ENCODE data around the gene LRRIQ1.

The LRRIQ1 gene

GRCh38 chr12:85017133-85017532 is 19.0 kb upstream of the LRRIQ1 start:
- H3K27ac Mint-ChIP-seq = no peak overlapping the region

GRCh38 chr12:85017618-85018017 is 18.5 kb upstream of the LRRIQ1 start:
- Mint-ChIP-seq H3K36me3 (ENCODE audit: low read depth) (no peaks in the 10 kb centered on the region), H3K9me3 (no peaks in the 10 kb centered on the region), H3K4me3 (no peak overlapping the region), H3K27me3 (no peaks in the 10 kb centered on the region), H3K4me1 (ENCODE audit: low read depth) (no peaks in the 10 kb centered on the region), H3K27ac (no peak overlapping the region)
- no peak for DNase-seq

More at GRCh38 chr12:85017133-85017532, 19.0 kb upstream of the LRRIQ1 start:
- no peaks in the 10 kb centered on the region for H3K36me3 Mint-ChIP-seq (ENCODE audit: low read depth)
- no peaks in the 10 kb centered on the region for H3K9me3 Mint-ChIP-seq
- H3K27me3 Mint-ChIP-seq = no peaks in the 10 kb centered on the region
- H3K4me3 Mint-ChIP-seq = no peak overlapping the region
- DNase-seq = no peak
- H3K4me1 Mint-ChIP-seq (ENCODE audit: low read depth) = no peaks in the 10 kb centered on the region

DNA sequence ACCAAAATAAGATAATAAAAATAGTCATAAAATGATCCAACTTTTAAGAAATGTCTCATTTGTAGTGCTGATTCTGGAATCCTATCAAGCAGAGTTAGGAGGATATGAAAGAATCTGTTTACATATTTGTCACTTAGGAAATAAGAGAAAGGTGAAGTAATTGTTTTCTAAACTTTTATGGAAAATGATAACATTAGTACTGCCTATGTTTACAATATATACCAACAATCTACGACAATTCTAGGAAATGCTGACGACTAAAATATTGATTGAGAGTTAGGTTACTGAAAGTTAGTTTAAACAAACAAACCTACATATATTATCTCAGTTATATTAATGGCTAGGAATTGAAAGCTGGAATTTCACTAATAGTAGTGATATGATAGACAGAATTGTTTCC is 18.1 kb upstream of the LRRIQ1 start:
- DNase-seq = no peak
- no peak overlapping the region for H3K27ac Mint-ChIP-seq
- no peaks in the 10 kb centered on the region for H3K4me1 Mint-ChIP-seq (ENCODE audit: low read depth)
- H3K36me3 Mint-ChIP-seq (ENCODE audit: low read depth) = no peaks in the 10 kb centered on the region
- no peak overlapping the region for H3K4me3 Mint-ChIP-seq
- H3K9me3 Mint-ChIP-seq = no peaks in the 10 kb centered on the region
- no peaks in the 10 kb centered on the region for H3K27me3 Mint-ChIP-seq

GRCh38 chr12:85029456-85029855 is 6.7 kb upstream of the LRRIQ1 start:
- Mint-ChIP-seq H3K27me3 (peaks cover 7% of the 10 kb centered on the region), H3K36me3 (ENCODE audit: low read depth) (no peaks in the 10 kb centered on the region), H3K27ac (no peak overlapping the region), H3K9me3 (no peaks in the 10 kb centered on the region), H3K4me3 (no peak overlapping the region), H3K4me1 (ENCODE audit: low read depth) (no peaks in the 10 kb centered on the region)
- no peak for DNase-seq

DNA sequence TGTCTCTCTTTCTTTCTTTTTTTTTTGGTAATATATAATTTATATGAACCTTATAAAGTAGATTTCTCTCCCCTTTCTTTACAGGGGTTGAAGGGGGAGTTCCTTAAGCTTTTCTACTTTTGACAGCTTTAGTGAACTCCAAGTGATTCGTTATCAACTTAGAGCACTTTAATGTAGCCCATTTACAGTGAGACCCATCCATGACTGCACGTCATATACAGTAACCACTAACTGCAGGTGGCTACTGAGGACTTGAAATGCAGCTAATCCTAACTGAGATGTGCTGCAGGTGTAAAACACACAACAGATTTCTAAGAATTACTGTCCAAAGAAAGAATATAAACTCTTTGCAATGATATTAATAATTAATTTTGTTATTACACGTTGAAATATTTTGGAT is 582 bp downstream of the LRRIQ1 start:
- DNase-seq = no peak
- no peaks in the 10 kb centered on the region for H3K9me3 Mint-ChIP-seq
- H3K27ac Mint-ChIP-seq = no peak overlapping the region
- H3K27me3 Mint-ChIP-seq = peaks cover 18% of the 10 kb centered on the region
- no peaks in the 10 kb centered on the region for H3K36me3 Mint-ChIP-seq (ENCODE audit: low read depth)
- peak overlapping the region; percentile 70 for H3K4me3 Mint-ChIP-seq
- peaks cover 6% of the 10 kb centered on the region for H3K4me1 Mint-ChIP-seq (ENCODE audit: low read depth)

DNA sequence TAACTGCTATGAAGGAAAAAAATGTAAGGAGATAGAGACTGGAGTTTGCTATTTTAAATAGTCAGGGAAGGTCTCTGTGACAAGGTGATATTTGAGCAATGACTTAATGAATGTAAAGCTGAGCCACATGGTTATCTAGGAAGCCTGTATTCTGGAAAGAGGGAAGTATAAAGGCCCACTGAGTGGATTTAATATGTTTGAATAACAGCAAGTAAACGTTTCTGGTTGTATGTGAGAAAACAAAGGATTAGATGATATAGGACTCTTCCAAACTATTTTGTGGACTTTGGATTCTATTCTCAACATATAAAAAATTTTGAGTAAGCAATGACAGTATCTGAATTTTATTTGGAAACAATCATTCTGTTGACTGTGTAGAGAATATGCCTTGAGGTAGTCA is 5.2 kb downstream of the LRRIQ1 start:
- peaks cover 1% of the 10 kb centered on the region for H3K4me1 Mint-ChIP-seq (ENCODE audit: low read depth)
- no peaks in the 10 kb centered on the region for H3K36me3 Mint-ChIP-seq (ENCODE audit: low read depth)
- no peak overlapping the region for H3K4me3 Mint-ChIP-seq
- no peak for DNase-seq
- peaks cover 4% of the 10 kb centered on the region for H3K27me3 Mint-ChIP-seq
- no peak overlapping the region for H3K27ac Mint-ChIP-seq
- no peaks in the 10 kb centered on the region for H3K9me3 Mint-ChIP-seq

DNA sequence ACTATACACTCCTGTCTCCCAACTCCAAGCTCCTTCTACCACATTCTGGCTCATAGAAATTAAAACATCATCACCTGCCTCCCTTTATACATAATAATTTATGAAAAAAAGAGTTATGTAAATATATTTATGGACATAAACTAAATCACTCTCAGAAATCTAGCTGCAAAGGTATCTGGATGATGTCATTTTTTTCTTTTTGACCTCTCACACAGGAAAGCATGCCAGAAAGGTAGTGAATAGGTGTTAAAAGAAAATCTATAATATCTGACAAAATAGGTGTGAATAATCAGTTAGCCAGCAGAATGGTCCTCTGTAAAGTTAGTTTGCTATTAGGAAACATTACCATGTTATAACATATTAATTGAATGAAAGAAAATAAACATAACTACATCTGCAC is 7.7 kb downstream of the LRRIQ1 start:
- no peaks in the 10 kb centered on the region for H3K27me3 Mint-ChIP-seq
- no peaks in the 10 kb centered on the region for H3K36me3 Mint-ChIP-seq (ENCODE audit: low read depth)
- no peak overlapping the region for H3K4me3 Mint-ChIP-seq
- DNase-seq = no peak
- H3K9me3 Mint-ChIP-seq = no peaks in the 10 kb centered on the region
- no peak overlapping the region for H3K27ac Mint-ChIP-seq
- H3K4me1 Mint-ChIP-seq (ENCODE audit: low read depth) = no peaks in the 10 kb centered on the region

GRCh38 chr12:85057370-85057963 is 21.3 kb downstream of the LRRIQ1 start:
- Mint-ChIP-seq H3K27me3 (no peaks in the 10 kb centered on the region), H3K4me3 (no peak overlapping the region), H3K9me3 (no peaks in the 10 kb centered on the region), H3K36me3 (ENCODE audit: low read depth) (no peaks in the 10 kb centered on the region), H3K4me1 (ENCODE audit: low read depth) (no peaks in the 10 kb centered on the region), H3K27ac (no peak overlapping the region)
- no peak for DNase-seq

GRCh38 chr12:85058339-85058738 is 22.2 kb downstream of the LRRIQ1 start:
- Mint-ChIP-seq H3K36me3 (ENCODE audit: low read depth) (no peaks in the 10 kb centered on the region), H3K4me1 (ENCODE audit: low read depth) (no peaks in the 10 kb centered on the region), H3K27me3 (no peaks in the 10 kb centered on the region), H3K4me3 (no peak overlapping the region), H3K9me3 (no peaks in the 10 kb centered on the region), H3K27ac (no peak overlapping the region)
- DNase-seq = no peak

DNA sequence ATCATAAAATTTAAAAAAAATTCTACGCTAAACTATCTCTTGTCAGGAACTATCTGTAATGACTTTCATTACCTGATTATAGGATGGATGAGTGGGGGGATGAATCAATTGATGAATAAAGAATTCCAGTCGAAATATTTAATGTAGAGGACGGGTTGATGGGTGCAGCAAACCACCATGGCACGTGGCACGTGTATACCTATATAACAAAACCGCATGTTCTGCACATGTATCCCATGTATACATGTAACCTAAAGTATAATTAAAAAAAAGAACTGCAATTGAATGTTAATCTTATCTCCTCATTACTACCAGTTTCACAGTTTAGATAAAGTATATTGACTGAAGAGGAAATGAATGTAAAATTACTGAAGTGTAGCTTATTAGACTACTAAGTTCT is 23.4 kb downstream of the LRRIQ1 start:
- H3K9me3 Mint-ChIP-seq = no peaks in the 10 kb centered on the region
- DNase-seq = no peak
- H3K27ac Mint-ChIP-seq = no peak overlapping the region
- H3K4me3 Mint-ChIP-seq = no peak overlapping the region
- H3K4me1 Mint-ChIP-seq (ENCODE audit: low read depth) = no peaks in the 10 kb centered on the region
- H3K36me3 Mint-ChIP-seq (ENCODE audit: low read depth) = no peaks in the 10 kb centered on the region
- H3K27me3 Mint-ChIP-seq = no peaks in the 10 kb centered on the region

DNA sequence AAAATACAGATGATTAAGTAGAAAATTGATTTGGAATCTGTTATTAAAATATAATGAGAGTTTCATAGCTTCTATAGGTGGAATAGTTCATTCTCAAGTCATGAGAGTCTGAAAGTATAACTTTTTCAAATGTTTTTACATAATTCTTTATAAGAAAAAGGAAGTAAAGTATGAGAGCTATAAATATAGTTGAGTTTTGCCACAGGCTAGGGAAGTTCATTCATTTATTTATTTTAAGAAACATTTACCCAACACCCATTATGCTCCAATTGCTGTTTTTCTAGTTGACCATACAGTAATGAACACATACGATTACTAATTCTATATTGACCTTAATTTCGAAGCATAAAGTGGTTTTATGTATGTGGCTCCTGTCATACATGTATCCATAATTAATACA is 24.8 kb downstream of the LRRIQ1 start:
- DNase-seq = no peak
- H3K36me3 Mint-ChIP-seq (ENCODE audit: low read depth) = no peaks in the 10 kb centered on the region
- H3K4me1 Mint-ChIP-seq (ENCODE audit: low read depth) = no peaks in the 10 kb centered on the region
- H3K27ac Mint-ChIP-seq = no peak overlapping the region
- no peaks in the 10 kb centered on the region for H3K9me3 Mint-ChIP-seq
- H3K4me3 Mint-ChIP-seq = no peak overlapping the region
- no peaks in the 10 kb centered on the region for H3K27me3 Mint-ChIP-seq

DNA sequence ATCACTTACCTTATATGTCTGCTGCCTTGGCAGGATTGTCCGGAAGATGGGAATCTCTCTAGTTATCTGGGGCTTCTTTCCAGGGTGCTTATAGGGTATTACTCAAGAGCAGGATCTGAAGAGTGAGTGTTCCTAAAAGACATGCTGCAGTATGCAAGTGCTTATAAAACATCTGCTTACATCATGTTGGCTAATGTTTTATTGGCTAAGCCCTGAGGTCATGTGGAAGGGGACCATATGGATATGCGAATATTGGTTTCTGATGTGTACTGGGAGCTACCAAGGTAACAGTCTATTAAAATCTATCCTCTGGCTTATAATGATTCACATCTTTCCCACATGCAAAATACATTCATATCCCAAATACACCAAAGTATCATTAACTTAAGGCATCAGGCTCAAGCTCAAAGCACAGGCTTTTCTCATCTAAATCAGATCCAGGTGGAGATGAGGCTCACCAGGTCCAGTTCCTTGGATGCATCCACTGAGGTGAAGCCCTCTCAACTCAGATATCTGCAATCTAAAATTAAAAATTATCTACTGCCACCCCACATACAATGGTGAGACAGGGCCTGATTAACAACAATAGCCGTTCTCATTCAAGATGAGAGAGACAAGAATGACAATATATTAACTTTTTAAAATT is 29.8 kb downstream of the LRRIQ1 start:
- H3K27me3 Mint-ChIP-seq = no peaks in the 10 kb centered on the region
- H3K4me3 Mint-ChIP-seq = no peak overlapping the region
- H3K27ac Mint-ChIP-seq = no peak overlapping the region
- no peaks in the 10 kb centered on the region for H3K9me3 Mint-ChIP-seq
- no peak for DNase-seq
- no peaks in the 10 kb centered on the region for H3K36me3 Mint-ChIP-seq (ENCODE audit: low read depth)
- H3K4me1 Mint-ChIP-seq (ENCODE audit: low read depth) = no peaks in the 10 kb centered on the region

- H3K27ac Mint-ChIP-seq = no peak overlapping the region
- no peaks in the 10 kb centered on the region for H3K9me3 Mint-ChIP-seq
- H3K4me3 Mint-ChIP-seq = no peak overlapping the region
Measured at GRCh38 chr12:85072826-85073225, 36.7 kb downstream of the LRRIQ1 start.

GRCh38 chr12:85076688-85077430 is 40.7 kb downstream of the LRRIQ1 start:
- no peaks in the 10 kb centered on the region for H3K4me1 Mint-ChIP-seq (ENCODE audit: low read depth)
- no peaks in the 10 kb centered on the region for H3K27me3 Mint-ChIP-seq
- DNase-seq = no peak
- no peak overlapping the region for H3K4me3 Mint-ChIP-seq
- no peaks in the 10 kb centered on the region for H3K9me3 Mint-ChIP-seq
- H3K27ac Mint-ChIP-seq = no peak overlapping the region
- H3K36me3 Mint-ChIP-seq (ENCODE audit: low read depth) = no peaks in the 10 kb centered on the region

More at GRCh38 chr12:85072826-85073225, 36.7 kb downstream of the LRRIQ1 start:
- Mint-ChIP-seq H3K4me1 (ENCODE audit: low read depth) (no peaks in the 10 kb centered on the region), H3K27me3 (no peaks in the 10 kb centered on the region), H3K36me3 (ENCODE audit: low read depth) (no peaks in the 10 kb centered on the region)
- DNase-seq = no peak

DNA sequence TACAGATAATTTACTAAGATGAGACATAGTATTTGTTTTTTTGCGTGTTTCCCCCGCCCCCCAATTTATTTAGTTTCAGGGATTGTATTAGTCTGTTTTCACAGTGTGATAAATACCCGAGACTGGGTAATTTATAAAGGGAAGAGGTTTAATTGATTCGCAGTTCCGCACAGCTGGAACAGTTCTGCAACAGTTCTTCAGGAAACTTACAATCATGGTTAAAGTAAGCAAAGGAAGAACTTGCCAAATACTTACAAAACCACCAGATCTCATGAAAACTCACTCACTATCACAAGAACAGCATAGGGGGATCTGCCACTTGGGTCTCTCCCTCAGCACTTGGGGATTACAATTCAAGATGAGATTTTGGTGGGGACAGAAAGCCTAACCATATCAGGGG is 48.9 kb downstream of the LRRIQ1 start:
- Mint-ChIP-seq H3K4me1 (ENCODE audit: low read depth) (no peaks in the 10 kb centered on the region), H3K4me3 (no peak overlapping the region), H3K27ac (no peak overlapping the region), H3K36me3 (ENCODE audit: low read depth) (no peaks in the 10 kb centered on the region), H3K9me3 (peaks cover 4% of the 10 kb centered on the region), H3K27me3 (no peaks in the 10 kb centered on the region)
- DNase-seq = no peak

Measured in activated T-cell treated with anti-CD3 and anti-CD28 coated beads, Interleukin-2, amount 50 U/mL, for 24 hours (primary cell).